ENCODE data around the gene LYPD3. TPM values are rescaled to one million over a fixed set of nuclear protein-coding genes. Genes with fewer than 3 reads are reported as not detected.

LYPD3 gene
- total RNA-seq, 1 donor from 2014 or later, result 0.56 TPM

GRCh38 chr19:43498233-43498842, 32.9 kb upstream of the LYPD3 start:
- Mint-ChIP-seq H3K9me3 (ENCODE audit: unreplicated experiment) (peaks cover 3% of the 10 kb centered on the region), H3K27me3 (ENCODE audit: unreplicated experiment) (peaks cover 10% of the 10 kb centered on the region), H3K4me1 (ENCODE audit: low read depth, unreplicated experiment) (peaks cover 2% of the 10 kb centered on the region), H3K4me3 (ENCODE audit: unreplicated experiment) (no peak overlapping the region), H3K36me3 (ENCODE audit: unreplicated experiment) (peaks cover 10% of the 10 kb centered on the region), H3K27ac (ENCODE audit: unreplicated experiment) (no peak overlapping the region)
- DNase-seq, result no peak
- no peak for TF ChIP-seq CTCF (IDR thresholded peaks at IDR 0.05; ENCODE audit: partially characterized antibody, unreplicated experiment)

GRCh38 chr19:43496960-43497359, 31.6 kb upstream of the LYPD3 start:
- TF ChIP-seq CTCF (IDR thresholded peaks at IDR 0.05; ENCODE audit: partially characterized antibody, unreplicated experiment), result no peak
- peaks cover 2% of the 10 kb centered on the region for H3K4me1 Mint-ChIP-seq (ENCODE audit: low read depth, unreplicated experiment)
- H3K9me3 Mint-ChIP-seq (ENCODE audit: unreplicated experiment), result peaks cover 3% of the 10 kb centered on the region
- H3K27me3 Mint-ChIP-seq (ENCODE audit: unreplicated experiment), result peaks cover 7% of the 10 kb centered on the region
- no peak overlapping the region for H3K4me3 Mint-ChIP-seq (ENCODE audit: unreplicated experiment)
- H3K27ac Mint-ChIP-seq (ENCODE audit: unreplicated experiment), result no peak overlapping the region
- peaks cover 10% of the 10 kb centered on the region for H3K36me3 Mint-ChIP-seq (ENCODE audit: unreplicated experiment)
- no peak for DNase-seq

- H3K4me3 Mint-ChIP-seq (ENCODE audit: unreplicated experiment), result no peak overlapping the region
- H3K4me1 Mint-ChIP-seq (ENCODE audit: low read depth, unreplicated experiment), result no peaks in the 10 kb centered on the region
- H3K27ac Mint-ChIP-seq (ENCODE audit: unreplicated experiment), result no peak overlapping the region
- no peak for DNase-seq
- peaks cover 7% of the 10 kb centered on the region for H3K27me3 Mint-ChIP-seq (ENCODE audit: unreplicated experiment)
- H3K36me3 Mint-ChIP-seq (ENCODE audit: unreplicated experiment), result peaks cover 10% of the 10 kb centered on the region
- TF ChIP-seq CTCF (IDR thresholded peaks at IDR 0.05; ENCODE audit: partially characterized antibody, unreplicated experiment), result no peak
- H3K9me3 Mint-ChIP-seq (ENCODE audit: unreplicated experiment), result no peaks in the 10 kb centered on the region
Measured at GRCh38 chr19:43495082-43495481, 29.7 kb upstream of the LYPD3 start.

- H3K4me3 Mint-ChIP-seq (ENCODE audit: unreplicated experiment), result no peak overlapping the region
- peaks cover 1% of the 10 kb centered on the region for H3K9me3 Mint-ChIP-seq (ENCODE audit: unreplicated experiment)
- DNase-seq, result no peak
- H3K4me1 Mint-ChIP-seq (ENCODE audit: low read depth, unreplicated experiment), result no peaks in the 10 kb centered on the region
- H3K36me3 Mint-ChIP-seq (ENCODE audit: unreplicated experiment), result no peaks in the 10 kb centered on the region
- no peak overlapping the region for H3K27ac Mint-ChIP-seq (ENCODE audit: unreplicated experiment)
- no peak for TF ChIP-seq CTCF (IDR thresholded peaks at IDR 0.05; ENCODE audit: partially characterized antibody, unreplicated experiment)
- peaks cover 3% of the 10 kb centered on the region for H3K27me3 Mint-ChIP-seq (ENCODE audit: unreplicated experiment)
Measured at GRCh38 chr19:43490759-43491158, 25.4 kb upstream of the LYPD3 start.

GRCh38 chr19:43489979-43490599, 24.7 kb upstream of the LYPD3 start:
- H3K36me3 Mint-ChIP-seq (ENCODE audit: unreplicated experiment), result no peaks in the 10 kb centered on the region
- no peaks in the 10 kb centered on the region for H3K4me1 Mint-ChIP-seq (ENCODE audit: low read depth, unreplicated experiment)
- peaks cover 3% of the 10 kb centered on the region for H3K27me3 Mint-ChIP-seq (ENCODE audit: unreplicated experiment)
- H3K9me3 Mint-ChIP-seq (ENCODE audit: unreplicated experiment), result peaks cover 1% of the 10 kb centered on the region
- no peak for DNase-seq
- no peak for TF ChIP-seq CTCF (IDR thresholded peaks at IDR 0.05; ENCODE audit: partially characterized antibody, unreplicated experiment)
- H3K27ac Mint-ChIP-seq (ENCODE audit: unreplicated experiment), result no peak overlapping the region
- H3K4me3 Mint-ChIP-seq (ENCODE audit: unreplicated experiment), result no peak overlapping the region

Data from glutamatergic neuron (in vitro differentiated cells).